ENCODE results near the gene U2SURP. TPM values are rescaled to one million over a fixed set of nuclear protein-coding genes. Genes with fewer than 3 reads are reported as not detected.
"Not testable (repeated sequence)": the region's sequence is repeated elsewhere in the genome, so short reads cannot be mapped to it uniquely, and the experiment has no call there.

Gene U2SURP
- total RNA-seq, 1 donor from 2014 or later, result 40.6 TPM

DNA sequence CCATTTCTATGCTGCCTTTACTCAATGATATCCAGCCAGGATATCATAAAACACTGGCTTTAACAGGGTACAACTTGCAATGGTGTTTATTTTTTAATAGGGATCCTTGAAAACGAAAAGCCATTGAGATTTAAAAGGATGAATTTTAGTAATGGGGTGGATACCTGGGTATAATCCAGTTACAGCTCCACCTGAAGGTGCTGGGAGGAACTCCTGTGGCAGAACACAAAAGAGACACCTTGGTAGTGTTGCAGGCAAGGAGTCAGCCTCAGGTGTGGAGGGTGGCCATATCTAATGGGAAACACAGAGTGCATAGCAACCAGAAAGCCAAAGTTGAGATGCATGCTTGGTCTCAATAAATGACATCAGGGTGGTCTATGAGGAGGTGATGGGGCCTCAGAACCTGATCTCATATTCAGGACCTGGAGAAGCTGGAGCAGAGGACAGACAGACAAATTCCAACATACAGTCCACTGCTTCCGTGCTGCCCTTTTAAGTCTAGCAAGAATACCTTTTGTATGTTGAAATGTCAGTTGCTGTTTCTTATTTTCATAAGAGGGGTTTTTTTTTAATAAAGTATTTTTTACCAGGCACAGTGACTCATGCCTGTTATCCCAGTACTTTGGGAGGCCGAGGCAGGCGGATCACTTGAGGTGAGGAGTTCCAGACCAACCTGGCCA, 25.9 kb upstream of the U2SURP start:
- no peak for DNase-seq (ENCODE audit: low spot score)
- intact Hi-C loops (cut with DNase I), result no loop called here

DNA sequence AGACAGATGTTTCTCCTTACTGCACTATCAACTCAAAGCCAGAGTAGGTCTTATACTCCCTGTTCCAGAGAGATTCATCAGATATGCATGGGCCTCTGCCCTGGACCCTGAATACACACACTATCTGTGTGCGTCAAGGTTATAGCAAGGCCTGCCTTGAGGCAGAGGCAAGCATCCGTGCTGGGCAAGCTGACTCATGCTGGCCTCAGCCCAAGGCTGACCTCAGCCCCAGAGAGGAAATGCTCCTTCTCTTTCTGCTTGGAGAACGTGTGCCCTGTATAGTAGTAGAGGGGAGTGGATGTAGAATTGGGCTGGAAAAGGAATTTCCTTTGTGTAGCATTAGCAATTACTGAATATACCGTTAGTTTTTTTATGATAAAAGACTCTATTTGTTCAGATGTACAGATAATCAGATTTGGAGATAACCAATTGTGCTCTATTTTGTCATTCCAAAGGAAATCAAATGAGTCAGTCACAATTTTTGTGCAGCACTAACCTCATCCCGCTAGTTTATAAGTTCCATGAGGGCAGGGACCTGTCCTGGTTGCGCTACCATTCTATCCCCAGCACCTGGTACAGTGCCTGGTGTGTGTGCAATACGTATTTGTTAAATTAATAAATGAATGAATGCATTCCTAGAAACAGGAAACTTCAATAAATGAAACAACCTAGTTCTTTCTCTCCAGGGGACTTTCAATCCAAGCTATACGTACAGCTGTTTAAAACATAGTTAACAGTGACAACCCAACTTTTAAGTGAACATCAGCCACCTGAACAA, 24.6 kb upstream of the U2SURP start:
- peak; percentile 91 for DNase-seq (ENCODE audit: low spot score)
- intact Hi-C loops (cut with DNase I), result no loop called here

DNA sequence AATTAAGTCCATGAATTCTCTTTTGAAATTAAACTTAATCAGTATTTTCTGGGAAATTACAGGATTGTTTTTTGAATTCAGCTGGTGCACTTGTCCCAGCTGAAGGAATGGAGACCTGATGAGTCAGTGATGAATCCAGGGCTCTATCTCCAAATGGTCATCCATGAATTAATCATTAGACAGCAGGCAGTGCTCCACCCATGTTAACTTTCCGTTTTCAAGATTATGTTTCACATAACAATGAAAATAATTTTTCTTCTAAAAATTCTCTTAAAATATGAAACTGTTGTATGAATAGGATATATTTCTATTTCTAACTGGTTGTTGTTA, 24.0 kb upstream of the U2SURP start:
- no peak for DNase-seq (ENCODE audit: low spot score)
- intact Hi-C loops (cut with DNase I), result no loop called here

DNA sequence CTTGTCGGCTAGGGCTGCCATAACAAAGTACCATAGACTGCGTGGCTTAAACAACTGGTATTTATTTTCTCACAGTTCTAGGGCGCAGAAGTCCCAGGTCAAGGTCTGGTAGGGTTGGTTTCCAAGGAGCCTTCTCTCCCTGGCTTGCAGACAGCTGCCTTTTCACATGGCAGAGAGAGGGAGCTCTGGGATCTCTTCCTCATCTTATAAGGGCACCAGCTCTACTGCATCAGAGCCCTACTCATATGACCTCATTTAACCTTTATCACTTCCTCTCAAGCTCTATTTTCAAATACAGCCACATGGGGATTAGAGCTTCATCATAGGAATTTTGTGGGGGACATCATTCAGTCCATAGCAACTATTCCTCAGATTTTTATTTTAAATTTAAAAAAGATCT, 20.3 kb upstream of the U2SURP start:
- intact Hi-C loops (cut with DNase I), result loop anchor here (5.0 kb wide), 1 partner anchor 49 kb away; no protein-coding TSS in a partner anchor
- DNase-seq (ENCODE audit: low spot score), result no peak

DNA sequence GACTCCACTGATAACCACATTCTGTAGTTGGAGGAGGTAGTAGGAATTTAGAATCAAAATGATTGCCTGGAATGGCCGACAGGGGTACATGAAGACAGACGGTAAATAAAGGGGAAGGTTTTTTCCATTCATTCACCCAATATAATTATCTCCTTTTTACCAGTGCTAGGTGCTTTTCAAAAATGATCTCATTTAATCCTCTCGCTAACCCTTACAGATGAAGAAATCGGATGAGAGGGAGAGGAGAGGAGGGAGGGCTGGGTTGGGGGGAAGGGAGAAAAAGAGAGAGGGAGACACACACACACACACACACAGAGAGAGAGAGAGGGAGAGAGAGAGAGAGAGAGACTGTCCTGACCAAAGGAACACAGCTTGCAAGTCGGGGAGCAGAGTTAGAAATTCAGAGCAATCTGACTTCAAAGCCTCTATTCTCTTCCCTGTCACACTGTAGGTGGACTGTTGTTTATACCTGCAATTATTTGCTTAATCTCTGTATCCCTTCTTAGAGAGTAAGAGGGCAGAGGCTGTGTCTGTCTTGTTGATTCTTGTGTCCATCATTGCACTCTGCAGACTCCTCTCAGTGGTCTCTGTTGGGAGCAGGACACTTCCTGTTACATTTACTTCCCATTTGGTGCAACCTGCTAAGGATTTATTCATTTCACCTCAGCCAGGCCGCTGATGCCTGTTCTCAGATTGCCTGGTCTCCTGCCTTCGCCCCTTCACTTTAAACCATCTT, 19.2 kb upstream of the U2SURP start:
- intact Hi-C loops (cut with DNase I), result loop anchor here (5.0 kb wide), 1 partner anchor 50 kb away; no protein-coding TSS in a partner anchor
- DNase-seq (ENCODE audit: low spot score), result no peak

DNA sequence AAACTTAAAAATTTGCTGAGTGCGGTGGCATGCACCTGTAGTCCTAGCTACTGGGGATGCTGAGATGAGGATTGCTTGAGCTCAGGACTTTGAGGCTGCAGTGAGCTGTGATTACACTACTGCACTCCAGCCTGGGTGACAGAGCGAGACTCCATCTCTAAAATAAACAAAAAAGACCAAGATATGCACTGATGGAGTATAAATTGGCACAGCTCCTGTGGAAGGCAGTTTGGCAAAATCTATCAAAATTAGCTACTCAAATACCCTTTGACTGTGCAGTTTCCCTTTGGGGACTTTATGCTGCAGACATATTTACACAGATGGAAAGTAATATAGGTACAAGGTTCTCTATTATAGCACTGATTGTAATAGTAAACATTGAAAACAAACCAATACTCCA, 18.1 kb upstream of the U2SURP start:
- DNase-seq (ENCODE audit: low spot score), result no peak
- intact Hi-C loops (cut with DNase I), result loop anchor here (5.0 kb wide), 1 partner anchor 51 kb away; no protein-coding TSS in a partner anchor

DNA sequence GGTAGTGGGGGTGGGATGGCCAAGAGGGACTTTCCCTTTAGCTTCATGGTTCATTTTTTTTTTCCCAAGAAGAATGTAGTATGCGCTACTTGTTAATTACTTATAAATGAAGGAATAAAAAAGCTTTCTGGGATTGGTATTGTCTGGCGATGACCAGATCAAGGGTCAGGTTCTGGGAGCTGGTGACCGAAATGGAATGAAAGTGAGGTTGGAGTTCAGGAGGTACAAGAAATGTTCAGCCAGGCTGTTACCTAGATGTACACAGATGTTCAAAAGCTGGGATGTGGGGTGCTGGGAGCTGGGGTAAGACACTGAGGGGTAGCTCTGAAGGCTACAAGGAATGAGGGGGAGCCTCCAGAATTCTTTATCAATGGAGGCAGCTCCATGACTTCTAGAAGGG, 17.1 kb upstream of the U2SURP start:
- DNase-seq (ENCODE audit: low spot score), result no peak
- intact Hi-C loops (cut with DNase I), result loop anchor here (5.0 kb wide), 1 partner anchor 52 kb away; no protein-coding TSS in a partner anchor

DNA sequence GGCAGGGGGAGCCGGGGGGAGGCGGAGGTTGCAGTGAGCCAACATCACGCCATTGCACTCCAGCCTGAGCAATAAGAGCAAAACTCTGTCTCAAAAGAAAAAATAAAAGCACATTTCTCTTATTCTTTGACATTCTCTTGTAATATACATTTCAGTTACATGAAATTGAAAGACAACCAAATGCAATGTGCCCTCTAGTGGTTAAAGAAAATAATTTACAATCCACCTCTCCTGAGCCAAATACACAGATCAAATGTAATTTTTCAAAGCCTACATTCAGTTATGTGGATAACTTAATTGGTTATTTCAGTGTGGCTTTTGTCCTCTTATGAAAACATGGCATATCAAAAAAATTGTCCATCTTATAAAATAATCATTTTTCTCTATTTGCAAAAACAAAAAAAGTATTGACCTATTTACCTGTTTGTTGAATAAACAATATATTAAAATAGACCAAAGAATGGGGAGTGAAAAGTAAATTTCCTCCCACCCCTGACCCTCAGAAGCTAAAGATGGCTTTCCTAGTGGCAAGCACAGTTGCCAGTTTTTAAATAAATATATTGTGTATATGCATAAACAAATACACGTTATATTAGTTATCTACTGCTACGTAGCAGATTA, 14.2 kb upstream of the U2SURP start:
- intact Hi-C loops (cut with DNase I), result no loop called here
- DNase-seq (ENCODE audit: low spot score), result no peak

DNA sequence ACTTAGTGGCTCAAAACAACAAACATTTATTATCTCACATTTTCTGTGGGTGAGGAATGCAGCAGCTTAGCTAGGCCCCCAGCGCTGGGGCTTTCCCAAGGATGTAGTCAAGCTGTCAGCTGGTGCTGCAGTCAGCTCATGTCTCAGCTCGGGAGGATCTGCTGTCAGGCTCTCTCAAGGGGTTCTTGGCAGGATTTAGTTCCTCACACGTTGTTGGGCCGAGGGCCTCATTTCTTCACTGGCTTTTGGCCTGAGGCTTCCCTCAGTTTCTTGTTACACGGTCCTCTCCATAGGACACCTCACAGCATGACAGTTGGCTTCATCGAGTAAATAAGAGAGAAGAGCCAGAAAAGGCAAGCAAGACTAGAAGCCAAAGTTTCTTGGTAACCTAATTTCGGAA, 13.7 kb upstream of the U2SURP start:
- intact Hi-C loops (cut with DNase I), result no loop called here
- DNase-seq (ENCODE audit: low spot score), result no peak

DNA sequence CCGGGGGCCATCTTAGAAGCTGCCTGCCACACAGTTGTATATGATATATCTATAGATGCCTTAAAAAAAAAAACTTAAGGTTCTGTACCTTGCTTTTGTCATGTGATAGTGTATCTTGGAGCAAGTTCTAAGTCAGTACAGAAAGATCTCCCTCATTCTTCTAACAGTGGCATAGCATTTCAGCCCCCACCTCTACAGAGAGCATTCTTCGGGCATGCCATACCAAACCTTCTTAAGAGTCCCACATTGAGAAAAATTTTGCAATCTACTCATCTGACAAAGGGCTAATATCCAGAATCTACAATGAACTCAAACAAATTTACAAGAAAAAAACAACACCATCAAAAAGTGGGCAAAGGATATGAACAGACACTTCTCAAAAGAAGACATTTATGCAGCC, 13.1 kb upstream of the U2SURP start:
- intact Hi-C loops (cut with DNase I), result not testable (repeated sequence)

DNA sequence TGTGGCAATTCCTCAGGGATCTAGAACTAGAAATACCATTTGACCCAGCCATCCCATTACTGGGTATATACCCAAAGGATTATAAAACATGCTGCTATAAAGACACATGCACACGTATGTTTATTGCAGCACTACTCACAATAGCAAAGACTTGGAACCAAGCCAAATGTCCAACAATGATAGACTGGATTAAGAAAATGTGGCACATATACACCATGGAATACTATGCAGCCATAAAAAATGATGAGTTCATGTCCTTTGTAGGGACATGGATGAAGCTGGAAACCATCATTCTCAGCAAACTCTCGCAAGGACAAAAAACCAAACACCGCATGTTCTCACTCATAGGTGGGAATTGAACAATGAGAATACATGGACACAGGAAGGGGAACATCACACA, 12.5 kb upstream of the U2SURP start:
- intact Hi-C loops (cut with DNase I); DNase-seq (ENCODE audit: low spot score): not testable (repeated sequence)

More for the DNA sequence above, 13.1 kb upstream of the U2SURP start:
- not testable (repeated sequence) for DNase-seq (ENCODE audit: low spot score)

DNA sequence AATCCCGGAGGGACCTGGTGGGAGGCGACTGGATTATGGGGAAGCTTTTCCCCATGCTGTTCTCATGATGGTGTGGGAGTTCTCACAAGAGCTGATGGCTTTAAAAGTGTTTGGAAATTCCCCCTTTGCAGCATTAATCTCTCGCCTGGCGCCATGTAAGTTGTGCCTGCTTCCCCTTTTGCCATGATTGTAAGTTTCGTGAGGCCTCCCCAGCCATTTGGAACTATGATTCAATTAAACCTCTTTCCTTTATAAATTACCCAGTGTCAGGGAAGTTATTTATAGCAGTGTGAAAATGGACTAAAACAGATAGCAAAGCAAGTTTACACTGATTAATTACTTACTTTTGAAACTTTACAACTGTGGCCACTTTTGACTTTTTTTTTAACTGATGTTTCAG, 10.6 kb upstream of the U2SURP start:
- DNase-seq (ENCODE audit: low spot score), result no peak
- intact Hi-C loops (cut with DNase I), result loop anchor here (5.0 kb wide), 1 partner anchor 403 kb away; no protein-coding TSS in a partner anchor

DNA sequence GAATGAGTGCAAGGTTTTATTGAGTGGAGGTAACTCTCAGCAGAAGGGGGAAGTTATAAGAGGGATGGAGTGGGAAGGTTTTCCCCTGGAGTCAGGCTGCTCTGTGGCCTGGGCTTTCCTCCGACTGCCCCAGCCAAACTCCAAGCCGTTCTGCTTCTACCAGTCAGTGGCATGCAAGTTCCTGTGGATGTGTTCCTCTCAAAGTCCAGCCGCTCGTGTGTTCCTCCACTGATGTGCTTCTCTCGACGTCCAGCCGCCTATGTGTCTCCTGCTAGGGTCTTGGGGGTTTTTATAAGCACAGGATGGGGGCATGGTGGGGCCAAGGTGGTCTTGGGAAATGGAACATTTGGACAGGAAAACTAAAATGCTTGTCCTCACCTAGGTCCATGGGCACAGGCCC, 9.0 kb upstream of the U2SURP start:
- no peak for DNase-seq (ENCODE audit: low spot score)
- intact Hi-C loops (cut with DNase I), result loop anchor here (2.0 to 5.0 kb wide), 2 partner anchors 64 to 405 kb away; no protein-coding TSS in a partner anchor

DNA sequence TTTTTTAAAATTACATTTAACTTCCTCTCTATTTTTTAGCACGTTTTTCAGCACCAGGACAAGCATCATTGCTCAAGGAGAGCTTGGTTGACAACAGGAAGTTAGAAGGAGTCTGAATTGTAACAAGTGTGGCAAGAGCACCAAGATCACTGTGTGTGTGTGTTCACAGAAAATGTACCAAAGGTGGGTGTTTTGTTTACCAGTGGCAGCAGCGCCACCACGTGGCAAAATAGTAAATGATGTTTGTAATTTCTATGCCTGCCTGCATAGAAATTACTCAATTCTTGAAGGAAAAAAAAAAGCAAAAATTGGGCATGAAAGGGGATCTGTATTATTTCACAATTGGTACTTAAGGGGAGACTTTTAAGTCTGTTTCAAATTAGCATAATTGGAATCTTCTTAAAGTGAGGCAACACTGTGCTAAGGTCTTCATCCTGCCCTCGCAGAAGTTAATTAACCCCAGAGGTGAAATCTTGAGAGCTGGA, 7.4 kb upstream of the U2SURP start:
- no peak for DNase-seq (ENCODE audit: low spot score)
- intact Hi-C loops (cut with DNase I), result loop anchor here (2.0 to 5.0 kb wide), 3 partner anchors 65 to 407 kb away; no protein-coding TSS in a partner anchor

DNA sequence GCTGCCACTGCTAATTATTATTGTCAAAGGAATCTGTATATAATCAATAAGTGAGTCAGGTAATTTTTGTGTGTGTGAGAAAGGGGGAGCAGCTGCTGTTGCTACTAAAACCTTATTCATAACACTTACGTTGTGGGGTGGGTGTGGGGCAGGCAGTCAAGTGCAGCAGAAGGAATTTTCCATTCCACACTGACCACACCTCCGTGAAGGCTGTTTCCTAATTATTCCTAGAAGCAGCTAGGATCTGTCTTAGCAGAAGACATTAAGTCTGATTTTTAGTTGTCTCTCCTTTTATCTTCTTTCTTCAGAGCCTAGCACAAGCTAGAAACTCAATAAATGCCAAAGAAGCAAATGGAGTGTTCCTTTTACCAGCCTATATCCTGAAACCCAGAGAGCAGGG, 4.0 kb upstream of the U2SURP start:
- intact Hi-C loops (cut with DNase I), result no loop called here
- DNase-seq (ENCODE audit: low spot score), result no peak

DNA sequence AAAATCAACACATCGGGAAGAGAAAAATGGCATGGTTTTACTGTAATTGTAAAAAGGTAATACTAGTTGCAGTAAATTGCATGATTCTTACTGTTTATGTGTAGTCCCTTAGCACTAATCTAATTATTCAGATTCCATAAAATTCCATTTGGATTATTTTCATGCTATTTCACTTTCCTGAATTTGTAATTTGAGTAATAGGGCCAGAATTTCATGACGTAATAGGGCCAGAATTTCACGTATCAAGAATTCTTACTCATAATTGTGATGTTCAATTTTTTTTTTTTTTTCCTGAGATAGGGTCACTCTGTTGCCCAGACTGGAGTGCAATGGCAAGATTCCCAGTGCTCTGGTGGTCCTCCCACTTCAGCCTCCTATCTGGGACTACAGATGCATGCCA, 2.9 kb upstream of the U2SURP start:
- intact Hi-C loops (cut with DNase I), result no loop called here

DNA sequence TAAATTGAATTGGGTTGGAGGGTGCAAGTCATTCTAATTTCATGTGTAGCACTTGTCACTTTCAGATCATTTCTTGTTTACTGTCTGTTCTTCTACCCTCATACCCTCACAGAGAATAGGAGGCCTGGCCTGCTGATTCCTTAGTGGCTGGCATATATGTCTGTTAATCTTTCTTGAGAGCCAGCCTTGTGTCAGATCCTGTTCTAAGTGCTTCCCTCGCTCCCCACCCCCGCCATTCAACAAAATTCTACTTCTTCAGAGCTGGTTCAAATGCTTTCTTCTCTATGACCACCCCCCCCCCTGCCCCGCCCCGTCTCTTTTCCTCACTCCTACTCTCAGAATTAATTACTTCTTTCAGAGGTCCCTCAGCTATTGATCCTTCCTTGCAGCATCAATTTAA, 1.5 kb upstream of the U2SURP start:
- intact Hi-C loops (cut with DNase I), result loop anchor here (2.0 to 10.0 kb wide), 3 partner anchors 275 to 421 kb away; partner anchors contain the start of genes ATR and TRPC1
- DNase-seq (ENCODE audit: low spot score), result no peak

More for the DNA sequence above, 2.9 kb upstream of the U2SURP start:
- no peak for DNase-seq (ENCODE audit: low spot score)

DNA sequence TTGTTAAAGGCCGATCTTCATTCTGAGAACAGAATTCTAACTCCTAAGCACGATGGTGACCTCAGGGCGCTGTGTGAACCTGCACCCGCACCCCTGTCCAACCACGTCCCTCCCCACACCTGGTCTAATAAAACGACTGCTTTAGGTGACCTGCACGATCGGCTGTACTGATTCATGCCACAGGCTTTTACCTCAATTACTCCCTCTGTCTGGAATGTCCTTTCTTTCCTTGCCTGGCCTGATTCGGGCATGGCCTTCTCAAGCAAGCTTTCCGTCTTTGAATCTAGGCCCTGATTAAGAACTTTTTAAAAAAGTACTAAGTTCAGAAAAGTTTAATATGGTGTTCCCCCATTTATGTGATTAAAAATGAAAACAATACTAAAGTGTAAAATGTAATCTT, 842 bp upstream of the U2SURP start:
- DNase-seq (ENCODE audit: low spot score), result no peak
- intact Hi-C loops (cut with DNase I), result loop anchor here (2.0 to 10.0 kb wide), 3 partner anchors 276 to 422 kb away; partner anchors contain the start of genes ATR and TRPC1

DNA sequence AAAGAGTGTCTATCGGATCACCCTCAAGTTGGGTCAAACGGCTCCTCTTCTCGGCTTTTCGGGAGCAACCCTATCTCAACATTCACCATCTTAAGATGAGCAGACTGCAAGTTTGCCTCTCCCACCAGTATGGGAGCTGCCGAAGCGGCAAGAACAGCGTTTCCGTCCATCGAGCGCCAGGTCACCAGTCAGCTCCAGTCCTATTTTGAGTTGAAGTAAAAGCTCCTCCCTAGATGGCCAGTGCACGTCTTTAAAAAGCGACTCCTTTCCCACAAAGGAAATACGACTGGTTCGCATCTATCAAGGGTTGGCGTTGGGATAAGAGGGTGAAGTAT, 369 bp upstream of the U2SURP start:
- intact Hi-C loops (cut with DNase I), result loop anchor here (2.0 to 10.0 kb wide), 3 partner anchors 276 to 422 kb away; partner anchors contain the start of genes ATR and TRPC1
- DNase-seq (ENCODE audit: low spot score), result peak; percentile 80

All from cardiac septum (tissue), 1 donor.